Eye (tissue), 1 donor: ENCODE measurements around the gene ST7L.
"Not testable (repeated sequence)": the region's sequence is repeated elsewhere in the genome, so short reads cannot be mapped to it uniquely, and the experiment has no call there.

ENCODE experiments used
- DNase-seq: peaks from one replicate; pipeline ENCODE4 v3.0.0-alpha.2; 2015

ST7L gene

GRCh38 chr1:112487686-112488085 is 131.3 kb downstream of the ST7L start:
- DNase-seq = not testable (repeated sequence)

- not testable (repeated sequence) for DNase-seq
These were observed 132.9 kb downstream of the ST7L start for GRCh38 chr1:112486063-112486462.

GRCh38 chr1:112478314-112478713 is 140.6 kb downstream of the ST7L start:
- DNase-seq = no peak

- no peak for DNase-seq
These were observed 141.4 kb downstream of the ST7L start for GRCh38 chr1:112477550-112477949.
